HG03378 (cell line): ENCODE measurements around the gene SH3BGRL3.

ENCODE experiments used
- ATAC-seq: cut with Tn5 transposase; IDR thresholded peaks from one replicate; pipeline ENCODE4 v1.9.1; 2021; ENCODE audit warnings: mild to moderate bottlenecking, moderate library complexity; ENCODE audit not compliant: unreplicated experiment

The SH3BGRL3 gene

GRCh38 chr1:26277261-26277661, 2.6 kb upstream of the SH3BGRL3 start:
- no peak for ATAC-seq

- no peak for ATAC-seq
These were observed 2.2 kb upstream of the SH3BGRL3 start for GRCh38 chr1:26277719-26278118.

GRCh38 chr1:26278303-26278702, 1.6 kb upstream of the SH3BGRL3 start:
- ATAC-seq, result no peak

GRCh38 chr1:26278724-26279455, 996 bp upstream of the SH3BGRL3 start:
- ATAC-seq, result no peak

- ATAC-seq, result no peak
These were observed 602 bp downstream of the SH3BGRL3 start for GRCh38 chr1:26280333-26281042.

GRCh38 chr1:26281091-26281958, 1.4 kb downstream of the SH3BGRL3 start:
- no peak for ATAC-seq

GRCh38 chr1:26281971-26282370, 2.1 kb downstream of the SH3BGRL3 start:
- no peak for ATAC-seq

GRCh38 chr1:26282401-26282918, 2.6 kb downstream of the SH3BGRL3 start:
- ATAC-seq, result no peak

- ATAC-seq, result no peak
These were observed 3.5 kb downstream of the SH3BGRL3 start for GRCh38 chr1:26283279-26283853.

GRCh38 chr1:26283871-26284596, 4.1 kb downstream of the SH3BGRL3 start:
- no peak for ATAC-seq

GRCh38 chr1:26284597-26285347, 4.9 kb downstream of the SH3BGRL3 start:
- peak; percentile 34 for ATAC-seq

GRCh38 chr1:26285366-26286063, 5.6 kb downstream of the SH3BGRL3 start:
- ATAC-seq, result no peak

GRCh38 chr1:26286064-26286416, 6.2 kb downstream of the SH3BGRL3 start:
- ATAC-seq, result no peak

GRCh38 chr1:26287033-26287711, 7.3 kb downstream of the SH3BGRL3 start:
- ATAC-seq, result peak; percentile 40

- no peak for ATAC-seq
These were observed 7.9 kb downstream of the SH3BGRL3 start for GRCh38 chr1:26287811-26288210.

- no peak for ATAC-seq
These were observed 8.5 kb downstream of the SH3BGRL3 start for GRCh38 chr1:26288311-26288941.

GRCh38 chr1:26289158-26290059, 9.5 kb downstream of the SH3BGRL3 start:
- no peak for ATAC-seq
